K562 (cell line): ENCODE results near the gene CNTN4. TPM values are rescaled to one million over a fixed set of nuclear protein-coding genes. Genes with fewer than 3 reads are reported as not detected.

Source experiments
- ATAC-seq: fragments of 200-7000 bp; cut with Tn5 transposase; 3 replicates; pipeline ENCODE4 v1.9.1; 2020; ENCODE audit warnings: moderate library complexity
- BruUV-seq: library from RNA; stranded (reverse); fragments of 400-500 nt; replicated peaks from 2 replicates; lab custom pipeline; 2021; lab: Mats Ljungman, UMichigan
- CTCF ChIA-PET: fragments of 300-600 bp; formaldehyde crosslinking; extraction: SDS; loops from one replicate; lab custom pipeline; 2021; ENCODE audit warnings: low intra/inter-chr PET ratio; lab: Yijun Ruan, JAX
- POLR2A ChIA-PET: fragments of 300-600, 350-650 bp; sonication (Branson Sonifier 250); formaldehyde crosslinking; extraction: SDS; loops from one replicate; lab custom pipeline; 2021; ENCODE audit warnings: antibody characterized with exemption, inconsistent platforms; lab: Yijun Ruan, JAX
- DNase-seq, 4 experiments: peaks; one replicate each; pipeline versions ENCODE4 v3.0.0 to v3.0.0-alpha.2; 2011 to 2018; ENCODE audit warnings: low spot score in 3 of 4, mixed read lengths in 3 of 4; ENCODE audit errors: extremely low read depth in 1 of 4
- FAIRE-seq: peaks from 2 replicates; lab custom pipeline; 2011; peaks lifted over from hg19 to GRCh38; lab: Jason Lieb, UNC
- H2AFZ ChIP-seq: 2 replicates; pipeline ENCODE4 v1.6.0; 2011; ENCODE audit warnings: low read depth, low read length, control low read depth, inconsistent platforms
- H3K27ac ChIP-seq: fragments of 200-600 bp; 3 replicates; pipeline ENCODE4 v1.8.0; 2011; ENCODE audit warnings: low read depth, mild to moderate bottlenecking, control low read depth, inconsistent platforms, low read length, moderate library complexity, mixed read lengths; ENCODE audit errors: extremely low read depth
- H3K27me3 ChIP-seq, 2 experiments: fragments of 300-600 bp in 1 of 2; 2 replicates in 1 of 2; 3 replicates in 1 of 2; pipeline versions ENCODE4 v1.6.0 to v1.8.0; 2011; ENCODE audit warnings: inconsistent platforms in 2 of 2, low read length in 2 of 2, mild to moderate bottlenecking in 1 of 2, mixed read lengths in 1 of 2, moderate library complexity in 1 of 2; ENCODE audit not compliant: control insufficient read depth in 2 of 2, insufficient read depth in 2 of 2
- H3K36me3 ChIP-seq: fragments of 300-600 bp; 3 replicates; pipeline ENCODE4 v1.8.0; 2011; ENCODE audit warnings: mild to moderate bottlenecking, low read length, inconsistent platforms; ENCODE audit not compliant: control insufficient read depth, insufficient read depth
- H3K4me1 ChIP-seq, 2 experiments: fragments of 200-600 bp in 1 of 2; replicated peaks in 1 of 2; 2 replicates in 1 of 2; 3 replicates in 1 of 2; pipeline versions ENCODE4 v1.5.1 to v1.8.0; 2011; ENCODE audit warnings: inconsistent platforms in 2 of 2, low read length in 2 of 2, mild to moderate bottlenecking in 1 of 2, mixed read lengths in 1 of 2, moderate library complexity in 1 of 2; ENCODE audit not compliant: control insufficient read depth in 2 of 2, insufficient read depth in 2 of 2
- H3K4me2 ChIP-seq: 2 replicates; pipeline ENCODE4 v1.6.1; 2011; ENCODE audit warnings: low read length, control low read depth, inconsistent platforms, mixed read lengths; ENCODE audit not compliant: insufficient read depth
- H3K4me3 ChIP-seq: fragments of 200-600 bp; sonication (generic), shearing (Covaris generic); 2 replicates; pipeline ENCODE4 v1.5.1; 2016; ENCODE audit warnings: control low read depth, inconsistent platforms
- H3K79me2 ChIP-seq: fragments of 200-600 bp; 3 replicates; pipeline ENCODE4 v1.8.0; 2011; ENCODE audit warnings: low read length, inconsistent platforms; ENCODE audit not compliant: control insufficient read depth, insufficient read depth
- H3K9ac ChIP-seq, 2 experiments: 2 replicates each; pipeline versions ENCODE4 v1.6.0 to v1.6.1; 2011; ENCODE audit warnings: low read depth in 2 of 2, low read length in 2 of 2, control low read depth in 1 of 2, inconsistent platforms in 1 of 2, mild to moderate bottlenecking in 1 of 2, mixed read lengths in 1 of 2; ENCODE audit not compliant: insufficient read depth in 1 of 2
- H3K9me1 ChIP-seq: one replicate; pipeline ENCODE4 v1.6.0; 2011; ENCODE audit warnings: inconsistent platforms, mild to moderate bottlenecking, low read length, moderate library complexity; ENCODE audit not compliant: control insufficient read depth, insufficient read depth
- H3K9me3 ChIP-seq: replicated peaks from 2 replicates; pipeline ENCODE4 v1.5.1; 2011; ENCODE audit warnings: low read depth, low read length, inconsistent platforms; ENCODE audit not compliant: control insufficient read depth, insufficient read depth
- H4K20me1 ChIP-seq: replicated peaks from 2 replicates; pipeline ENCODE4 v1.6.1; 2011; ENCODE audit warnings: low read length, inconsistent platforms, mixed read lengths; ENCODE audit not compliant: control insufficient read depth, insufficient read depth
- ARNT ChIP-seq, 2 experiments: fragments of 450-650 bp; IDR thresholded peaks; 2 replicates each; pipeline ENCODE4 v1.6.1; 2016; ENCODE audit warnings: mild to moderate bottlenecking in 1 of 2
- ETV6 ChIP-seq, 3 experiments: fragments of 150-350 bp in 1 of 3; sonication (generic) in 1 of 3; formaldehyde crosslinking in 1 of 3; IDR thresholded peaks; 2 replicates each; pipeline versions ENCODE4 v1.6.1 to v1.8.0; 2014 to 2022; ENCODE audit warnings: borderline replicate concordance in 2 of 3, low read depth in 2 of 3, antibody characterized with exemption in 1 of 3, low read length in 1 of 3, mild to moderate bottlenecking in 1 of 3, missing genetic modification reagents in 1 of 3
- KLF6 ChIP-seq: fragments of 250-450 bp; sonication (Bioruptor Pico); IDR thresholded peaks from 2 replicates; pipeline ENCODE4 v1.4.0; 2020; ENCODE audit warnings: mild to moderate bottlenecking, moderate library complexity, borderline replicate concordance
- MAX ChIP-seq: sonication (generic); formaldehyde crosslinking; IDR thresholded peaks from 2 replicates; pipeline ENCODE4 v1.9.0; 2022; ENCODE audit warnings: mild to moderate bottlenecking, missing genetic modification reagents
- MTA2 ChIP-seq: fragments of 450-650 bp; IDR thresholded peaks from 2 replicates; pipeline ENCODE4 v1.6.1; 2016; ENCODE audit warnings: low read depth
- POLR2AphosphoS5 ChIP-seq: IDR thresholded peaks from 2 replicates; pipeline ENCODE4 v1.6.1; 2011; ENCODE audit warnings: mild to moderate bottlenecking, low read depth, low read length, moderate library complexity; ENCODE audit not compliant: control insufficient read depth, insufficient read depth
- RFX5 ChIP-seq: IDR thresholded peaks from 2 replicates; pipeline ENCODE4 v1.6.1; 2011; ENCODE audit warnings: low read depth, mild to moderate bottlenecking, improper control_type of control experiment, low read length
- ZEB2 ChIP-seq: fragments of 450-650 bp; IDR thresholded peaks from 2 replicates; pipeline ENCODE4 v1.6.1; 2016
- WGBS: fragments of 100-300 bp; shearing (Covaris generic); methylation state at CpG from one replicate; pipeline ENCODE4 v1.1.6; 2016; ENCODE audit warnings: low coverage, mixed read lengths; ENCODE audit not compliant: insufficient coverage; ENCODE audit errors: missing lambda C conversion rate; 5-methylcytosine and 5-hydroxymethylcytosine counted together
- in situ Hi-C: fragments of 300-500 bp; cut with MboI; formaldehyde crosslinking; loops from 4 replicates; pipeline ENCODE4 v1.15.0; 2018; ENCODE audit warnings: inconsistent platforms, mixed read lengths
- intact Hi-C: fragments of 100-400 bp; cut with micrococcal nuclease; formaldehyde crosslinking; loops from 2 replicates; pipeline ENCODE4 v1.14.2; 2022
- polyA plus RNA-seq, 8 experiments: library from polyadenylated mRNA; depleted of rRNA in 4 of 8; stranded (reverse) in 5 of 8; unstranded in 3 of 8; fragments of >200 nt; fragmentation: Nextera tagmentation in 2 of 8; fragmentation: Illumina TruSeq in 1 of 8; extraction: Ambion mirVana in 2 of 8; extraction: Trizol in 1 of 8; gene quantifications; 2 replicates each; pipeline versions ENCODE4 v1.2.1 to v1.2.3, GENCODE V29; 2011 to 2014; ENCODE audit warnings: inconsistent platforms in 1 of 8, missing spikeins in 1 of 8
- total RNA-seq, 7 experiments: library from RNA; depleted of rRNA in 6 of 7; stranded (reverse); fragments of >200 nt in 6 of 7; fragmentation: Illumina TruSeq in 2 of 7; extraction: Trizol in 2 of 7; gene quantifications; 2 replicates each; pipeline versions ENCODE4 v1.2.1 to v1.2.3, GENCODE V29; 2011 to 2021; ENCODE audit warnings: low replicate concordance in 1 of 7

The CNTN4 gene
- total and polyA plus RNA-seq, 9 of the 15 experiments (the other 6 are each of a cell fraction or from before 2014, with no cell fraction given), result not detected

DNA sequence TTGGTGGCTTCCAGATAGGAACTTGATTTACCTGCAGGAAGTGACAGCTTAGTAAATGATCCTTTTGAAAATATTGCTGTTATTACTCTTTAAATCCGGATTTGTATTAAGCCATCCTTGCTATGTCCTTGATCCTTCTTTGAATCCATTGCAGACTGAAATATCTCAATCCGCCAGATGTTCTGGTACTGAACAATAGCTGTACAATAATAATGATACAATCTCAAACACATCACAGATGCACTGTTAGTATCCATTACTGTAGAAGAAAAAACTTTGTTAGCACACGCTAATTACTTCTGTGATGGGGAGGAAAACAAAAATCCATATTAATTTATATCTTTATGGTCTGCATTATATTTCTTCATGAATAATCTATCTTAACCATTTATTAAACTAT, 202.3 kb downstream of the CNTN4 start:
- FAIRE-seq (no peak), DNase-seq (no peak), ATAC-seq (no peak)
- H3K9ac ChIP-seq, result no peak overlapping the region
- WGBS, result 0% methylated on average over 3 of the region's 3 CpGs
- TF ChIP-seq MAX (CRISPR knock-in tag) (no peak), KLF6 (CRISPR knock-in tag) (no peak), POLR2AphosphoS5 (no peak), ETV6 (IDR thresholded peaks at IDR 0.05; ENCODE audit: borderline replicate concordance in 1 of 2, low read depth in 2 of 2, low read length in 1 of 2) (no peak), ETV6 (CRISPR knock-in tag; IDR thresholded peaks at IDR 0.05; ENCODE audit: borderline replicate concordance) (no peak), ARNT (IDR thresholded peaks at IDR 0.05) (no peak), ZEB2 (no peak), RFX5 (no peak), MTA2 (no peak)
- no peak overlapping the region for H3K4me2 ChIP-seq
- H4K20me1 ChIP-seq, result no peaks in the 10 kb centered on the region
- H3K79me2 ChIP-seq, result no peaks in the 10 kb centered on the region
- POLR2A ChIA-PET, result no interaction called here
- H3K9me3 ChIP-seq, result 0 out of 2 replicates have a peak, but pooled peaks cover 4% of the 10 kb centered on the region
- CTCF ChIA-PET, result no interaction called here
- no TSS peak for BruUV-seq
- in situ Hi-C loops (no loop called here), intact Hi-C loops (no loop called here)
- H3K9me1 ChIP-seq, result no peaks in the 10 kb centered on the region
- H3K4me3 ChIP-seq, result no peak overlapping the region
- no peaks in the 10 kb centered on the region for H3K36me3 ChIP-seq
- no peak overlapping the region for H2AFZ ChIP-seq
- no peaks in the 10 kb centered on the region for H3K4me1 ChIP-seq
- no peaks in the 10 kb centered on the region for H3K27me3 ChIP-seq
- H3K27ac ChIP-seq, result no peak overlapping the region
